ENCODE data around the gene HTR3B.

HTR3B gene

GRCh38 chr11:113904379-113905101 lies at the start of gene HTR3B:
Gene HTR3B, plus strand, starts transcription at chr11:113904796. Its CDS starts 138 bp downstream, at chr11:113904934.
- H3K79me2 ChIP-seq (ENCODE audit: insufficient read depth, low read length), result no peaks in the 10 kb centered on the region
- H3K4me2 ChIP-seq (ENCODE audit: low read depth, low read length, poor library complexity, severe bottlenecking), result no peak within 1 kb of the TSS
- no peaks in the 10 kb centered on the region for H3K9me2 ChIP-seq (replicated peaks; ENCODE audit: low read depth, low read length)
- no peaks in the 10 kb centered on the region for H3K27me3 ChIP-seq (ENCODE audit: insufficient read depth, low read length, poor library complexity, severe bottlenecking)
- H3K9me3 ChIP-seq (ENCODE audit: insufficient read depth, low read depth, low read length), result no peaks in the 10 kb centered on the region
- H2AFZ ChIP-seq (ENCODE audit: low read length), result no peak within 1 kb of the TSS
- no peak within 1 kb of the TSS for H3K9ac ChIP-seq (ENCODE audit: low read depth, low read length, poor library complexity, severe bottlenecking)
- no peaks in the 10 kb centered on the region for H3K36me3 ChIP-seq (ENCODE audit: insufficient read depth, low read length)
- H4K20me1 ChIP-seq (ENCODE audit: insufficient read depth, low read length, poor library complexity, severe bottlenecking), result no peaks in the 10 kb centered on the region
- H3K4me3 ChIP-seq (ENCODE audit: low read length, poor library complexity, severe bottlenecking), result no peak within 1 kb of the TSS
- TF ChIP-seq EZH2phosphoT487 (IDR thresholded peaks at IDR 0.05; ENCODE audit: borderline replicate concordance) (no peak), CTCF (conservative IDR thresholded peaks at IDR 0.05; ENCODE audit: low read length) (no peak)
- H3K4me1 ChIP-seq (ENCODE audit: insufficient read depth, low read length, poor library complexity, severe bottlenecking), result no peaks in the 10 kb centered on the region
- no peaks in the 10 kb centered on the region for H3F3A ChIP-seq (ENCODE audit: low read depth)

- no peak overlapping the region for H2AFZ ChIP-seq (ENCODE audit: low read length)
- H3K27me3 ChIP-seq (ENCODE audit: insufficient read depth, low read length, poor library complexity, severe bottlenecking), result no peaks in the 10 kb centered on the region
- H3K79me2 ChIP-seq (ENCODE audit: insufficient read depth, low read length), result peaks cover 45% of the 10 kb centered on the region; the same call in 1 of the 2 replicates
- H3K36me3 ChIP-seq (ENCODE audit: insufficient read depth, low read length), result peaks cover 26% of the 10 kb centered on the region; the same call in 1 of the 2 replicates
- no peaks in the 10 kb centered on the region for H4K20me1 ChIP-seq (ENCODE audit: insufficient read depth, low read length, poor library complexity, severe bottlenecking)
- H3F3A ChIP-seq (ENCODE audit: low read depth), result no peaks in the 10 kb centered on the region
- H3K9me2 ChIP-seq (replicated peaks; ENCODE audit: low read depth, low read length), result no peaks in the 10 kb centered on the region
- peaks cover 9% of the 10 kb centered on the region for H3K4me1 ChIP-seq (ENCODE audit: insufficient read depth, low read length, poor library complexity, severe bottlenecking)
- H3K9me3 ChIP-seq (ENCODE audit: insufficient read depth, low read depth, low read length), result no peaks in the 10 kb centered on the region
- H3K4me3 ChIP-seq (ENCODE audit: low read length, poor library complexity, severe bottlenecking), result no peak overlapping the region
- no peak overlapping the region for H3K4me2 ChIP-seq (ENCODE audit: low read depth, low read length, poor library complexity, severe bottlenecking)
- no peak overlapping the region for H3K9ac ChIP-seq (ENCODE audit: low read depth, low read length, poor library complexity, severe bottlenecking)
- TF ChIP-seq EZH2phosphoT487 (IDR thresholded peaks at IDR 0.05; ENCODE audit: borderline replicate concordance) (no peak), CTCF (conservative IDR thresholded peaks at IDR 0.05; ENCODE audit: low read length) (no peak)
Measured at GRCh38 chr11:113855803-113856202, 48.8 kb upstream of the HTR3B start.

- no peak overlapping the region for H2AFZ ChIP-seq (ENCODE audit: low read length)
- H3K27me3 ChIP-seq (ENCODE audit: insufficient read depth, low read length, poor library complexity, severe bottlenecking), result no peaks in the 10 kb centered on the region
- no peak overlapping the region for H3K4me2 ChIP-seq (ENCODE audit: low read depth, low read length, poor library complexity, severe bottlenecking)
- H3K4me1 ChIP-seq (ENCODE audit: insufficient read depth, low read length, poor library complexity, severe bottlenecking), result peaks cover 9% of the 10 kb centered on the region
- no peak overlapping the region for H3K9ac ChIP-seq (ENCODE audit: low read depth, low read length, poor library complexity, severe bottlenecking)
- no peaks in the 10 kb centered on the region for H3F3A ChIP-seq (ENCODE audit: low read depth)
- no peaks in the 10 kb centered on the region for H3K9me3 ChIP-seq (ENCODE audit: insufficient read depth, low read depth, low read length)
- H3K36me3 ChIP-seq (ENCODE audit: insufficient read depth, low read length), result peaks cover 19% of the 10 kb centered on the region; the same call in 1 of the 2 replicates
- no peaks in the 10 kb centered on the region for H3K9me2 ChIP-seq (replicated peaks; ENCODE audit: low read depth, low read length)
- H3K79me2 ChIP-seq (ENCODE audit: insufficient read depth, low read length), result peaks cover 45% of the 10 kb centered on the region; the same call in 1 of the 2 replicates
- TF ChIP-seq CTCF (conservative IDR thresholded peaks at IDR 0.05; ENCODE audit: low read length) (no peak), EZH2phosphoT487 (IDR thresholded peaks at IDR 0.05; ENCODE audit: borderline replicate concordance) (no peak)
- no peaks in the 10 kb centered on the region for H4K20me1 ChIP-seq (ENCODE audit: insufficient read depth, low read length, poor library complexity, severe bottlenecking)
- H3K4me3 ChIP-seq (ENCODE audit: low read length, poor library complexity, severe bottlenecking), result no peak overlapping the region
Measured at GRCh38 chr11:113856966-113857759, 47.4 kb upstream of the HTR3B start.
